GM18867 (cell line): ENCODE data around the gene BAIAP2.

Experiments
- ATAC-seq: cut with Tn5 transposase; IDR thresholded peaks from one replicate; pipeline ENCODE4 v1.9.1; 2021; ENCODE audit warnings: mild to moderate bottlenecking, moderate library complexity; ENCODE audit not compliant: unreplicated experiment

BAIAP2 gene

GRCh38 chr17:81121841-81122733 is 87.1 kb downstream of the BAIAP2 start:
- no peak for ATAC-seq

- ATAC-seq: no peak
Observed at GRCh38 chr17:81123052-81124048, 88.4 kb downstream of the BAIAP2 start.

- ATAC-seq: no peak
Observed at GRCh38 chr17:81124377-81124776, 89.4 kb downstream of the BAIAP2 start.

GRCh38 chr17:81125573-81126081 is 90.7 kb downstream of the BAIAP2 start:
- ATAC-seq: no peak

- ATAC-seq: no peak
Observed at GRCh38 chr17:81126281-81127132, 91.6 kb downstream of the BAIAP2 start.

GRCh38 chr17:81127133-81127455 is 92.1 kb downstream of the BAIAP2 start:
- no peak for ATAC-seq

GRCh38 chr17:81127526-81128177 is 92.7 kb downstream of the BAIAP2 start:
- ATAC-seq: no peak

GRCh38 chr17:81128338-81128737 is 93.4 kb downstream of the BAIAP2 start:
- ATAC-seq: no peak

GRCh38 chr17:81128774-81129173 is 93.8 kb downstream of the BAIAP2 start:
- no peak for ATAC-seq

GRCh38 chr17:81129289-81129688 is 94.3 kb downstream of the BAIAP2 start:
- no peak for ATAC-seq

- no peak for ATAC-seq
Observed at GRCh38 chr17:81129711-81130367, 94.9 kb downstream of the BAIAP2 start.

- ATAC-seq: no peak
Observed at GRCh38 chr17:81130385-81131361, 95.7 kb downstream of the BAIAP2 start.

GRCh38 chr17:81131486-81132196 is 96.7 kb downstream of the BAIAP2 start:
- ATAC-seq: no peak

- no peak for ATAC-seq
Observed at GRCh38 chr17:81132197-81132540, 97.2 kb downstream of the BAIAP2 start.

GRCh38 chr17:81132770-81133723 is 98.1 kb downstream of the BAIAP2 start:
- no peak for ATAC-seq

- no peak for ATAC-seq
Observed at GRCh38 chr17:81134064-81134781, 99.3 kb downstream of the BAIAP2 start.
